CD14-positive monocyte (primary cell): ENCODE data around the gene ELOVL3. TPM values are rescaled to one million over a fixed set of nuclear protein-coding genes. Genes with fewer than 3 reads are reported as not detected.

Source experiments
- DNase-seq, 3 donors: peaks; one replicate each; pipeline ENCODE4 v3.0.0-alpha.2; 2011 to 2022
- H2AFZ ChIP-seq: 2 replicates; pipeline ENCODE4 v1.6.0; 2012; ENCODE audit warnings: mild to moderate bottlenecking, low read depth, low read length, inconsistent platforms; ENCODE audit not compliant: insufficient read depth, poor library complexity, severe bottlenecking
- H3K27ac ChIP-seq, 2 donors: 1 replicate in 1 of 2; 2 replicates in 1 of 2; pipeline ENCODE4 v1.5.1; 2012 to 2013; ENCODE audit warnings: low read length in 2 of 2, control low read depth in 1 of 2, inconsistent platforms in 1 of 2, low read depth in 1 of 2, mild to moderate bottlenecking in 1 of 2
- H3K27me3 ChIP-seq, 2 donors: one replicate each; pipeline versions ENCODE4 v1.6.0 to v1.6.1; 2011 to 2013; ENCODE audit warnings: low read length in 2 of 2; ENCODE audit not compliant: control insufficient read depth in 2 of 2, insufficient read depth in 2 of 2
- H3K36me3 ChIP-seq, 2 donors: replicated peaks in 1 of 2; 1 replicate in 1 of 2; 2 replicates in 1 of 2; pipeline versions ENCODE4 v1.5.1 to v1.6.1; 2012 to 2013; ENCODE audit warnings: low read length in 2 of 2, control low read depth in 1 of 2, inconsistent platforms in 1 of 2, mild to moderate bottlenecking in 1 of 2; ENCODE audit not compliant: insufficient read depth in 2 of 2, control insufficient read depth in 1 of 2
- H3K4me1 ChIP-seq, 2 donors: 1 replicate in 1 of 2; 2 replicates in 1 of 2; pipeline versions ENCODE4 v1.5.1 to v1.6.1; 2012 to 2013; ENCODE audit warnings: low read length in 2 of 2, control low read depth in 1 of 2, inconsistent platforms in 1 of 2, mild to moderate bottlenecking in 1 of 2, moderate library complexity in 1 of 2; ENCODE audit not compliant: insufficient read depth in 2 of 2, control insufficient read depth in 1 of 2
- H3K4me2 ChIP-seq: replicated peaks from 2 replicates; pipeline ENCODE3; 2012; ENCODE audit warnings: low read length, moderate library complexity, mild to moderate bottlenecking; ENCODE audit not compliant: poor library complexity, severe bottlenecking; ENCODE audit errors: extremely low read depth
- H3K4me3 ChIP-seq, 3 experiments: fragments of 200-600 bp in 1 of 3; sonication (generic) in 1 of 3; replicated peaks in 1 of 3; 1 replicate in 2 of 3; 2 replicates in 1 of 3; pipeline ENCODE4 v1.5.1; 2011 to 2013; ENCODE audit warnings: low read length in 3 of 3, mild to moderate bottlenecking in 3 of 3, control low read depth in 2 of 3, low read depth in 2 of 3, inconsistent platforms in 1 of 3, moderate library complexity in 1 of 3
- H3K79me2 ChIP-seq: 2 replicates; pipeline ENCODE4 v1.6.0; 2012; ENCODE audit warnings: mild to moderate bottlenecking, control low read depth, inconsistent platforms, low read length, moderate library complexity; ENCODE audit not compliant: insufficient read depth
- H3K9ac ChIP-seq: 2 replicates; pipeline ENCODE4 v1.6.0; 2017; ENCODE audit warnings: low read length, mild to moderate bottlenecking; ENCODE audit not compliant: insufficient read depth, poor library complexity, severe bottlenecking
- H3K9me3 ChIP-seq, 2 donors: replicated peaks in 1 of 2; 1 replicate in 1 of 2; 2 replicates in 1 of 2; pipeline versions ENCODE4 v1.5.1 to v1.6.1; 2012 to 2013; ENCODE audit warnings: low read length in 2 of 2, control low read depth in 1 of 2; ENCODE audit not compliant: control insufficient read depth in 1 of 2, insufficient read depth in 1 of 2
- H4K20me1 ChIP-seq: 2 replicates; pipeline ENCODE4 v1.6.0; 2012; ENCODE audit warnings: mild to moderate bottlenecking, low read length, control low read depth, moderate library complexity; ENCODE audit not compliant: insufficient read depth
- H3K27ac Mint-ChIP-seq, 7 donors: one replicate each; pipeline ENCODE4 v1.8.0; 2020; ENCODE audit warnings: mild to moderate bottlenecking in 7 of 7, mixed read lengths in 7 of 7, moderate library complexity in 6 of 7, inconsistent platforms in 2 of 7
- H3K27me3 Mint-ChIP-seq, 3 donors: one replicate each; pipeline ENCODE4 v1.8.0; 2021 to 2022; ENCODE audit warnings: low read depth in 3 of 3, mild to moderate bottlenecking in 3 of 3, mixed read lengths in 3 of 3, moderate library complexity in 3 of 3, inconsistent platforms in 1 of 3
- H3K36me3 Mint-ChIP-seq, 2 donors: one replicate each; pipeline ENCODE4 v1.8.0; 2020; ENCODE audit warnings: mixed read lengths in 2 of 2, inconsistent platforms in 1 of 2, mild to moderate bottlenecking in 1 of 2
- H3K4me1 Mint-ChIP-seq: one replicate; pipeline ENCODE4 v1.8.0; 2020; ENCODE audit warnings: mild to moderate bottlenecking, mixed read lengths
- H3K4me3 Mint-ChIP-seq, 2 donors: one replicate each; pipeline ENCODE4 v1.8.0; 2020; ENCODE audit warnings: mild to moderate bottlenecking in 2 of 2, mixed read lengths in 2 of 2, moderate library complexity in 1 of 2
- H3K9me3 Mint-ChIP-seq, 7 donors: one replicate each; pipeline ENCODE4 v1.8.0; 2020 to 2022; ENCODE audit warnings: mixed read lengths in 7 of 7, mild to moderate bottlenecking in 6 of 7, moderate library complexity in 6 of 7, inconsistent platforms in 2 of 7
- CTCF ChIP-seq: fragments of 200-600 bp; IDR thresholded peaks from one replicate; pipeline ENCODE4 v1.8.0; 2022; ENCODE audit warnings: antibody characterized with exemption, mild to moderate bottlenecking
- WGBS: methylation state at CpG from one replicate; pipeline ENCODE4 v1.1.5; 2013; ENCODE audit warnings: missing lambda C conversion rate; ENCODE audit not compliant: insufficient coverage; 5-methylcytosine and 5-hydroxymethylcytosine counted together
- intact Hi-C, 2 donors: fragments of 100-400 bp; cut with micrococcal nuclease; formaldehyde crosslinking; loops; one replicate each; pipeline versions ENCODE4 v1.15.0 to v1.15.1; 2023
- polyA plus RNA-seq, 3 donors: library from polyadenylated mRNA; depleted of rRNA in 1 of 3; unstranded in 2 of 3; stranded (reverse) in 1 of 3; fragments of 300-500 nt in 2 of 3; fragments of >200 nt in 1 of 3; fragmentation: Illumina TruSeq in 2 of 3; gene quantifications; 1 replicate in 2 of 3; 2 replicates in 1 of 3; pipeline ENCODE4 v1.2.3, GENCODE V29; 2012 to 2021

ELOVL3 gene
- polyA plus RNA-seq, 3 donors, result 1.5 to 3.2 (median 2.2) TPM

- no peak overlapping the region for H3K9ac ChIP-seq
- no peaks in the 10 kb centered on the region for H3K36me3 ChIP-seq
- H3K79me2 ChIP-seq, result peaks cover 30% of the 10 kb centered on the region
- Mint-ChIP-seq H3K4me1 (peaks cover 48% of the 10 kb centered on the region), H3K27me3 (peaks cover 40 to 45% (median 45%) of the 10 kb centered on the region in 3 donors), H3K36me3 (peaks cover 4 to 7% of the 10 kb centered on the region in 2 donors), H3K27ac (no peak overlapping the region), H3K4me3 (no peak overlapping the region), H3K9me3 (peaks cover 0 to 16% (median 12%) of the 10 kb centered on the region in 7 donors)
- H3K4me2 ChIP-seq, result no peak overlapping the region
- peaks cover 44 to 53% of the 10 kb centered on the region in 2 donors for H3K4me1 ChIP-seq
- H2AFZ ChIP-seq, result no peak overlapping the region
- peaks cover 0 to 18% of the 10 kb centered on the region in 2 donors for H3K9me3 ChIP-seq
- WGBS, result 100% methylated on average over 1 of the region's 2 CpGs
- H3K27me3 ChIP-seq, result peaks cover 27 to 42% of the 10 kb centered on the region in 2 donors
- no peak overlapping the region for H3K27ac ChIP-seq
- no peak overlapping the region for H3K4me3 ChIP-seq
- no peak for TF ChIP-seq CTCF
- peaks cover 28% of the 10 kb centered on the region for H4K20me1 ChIP-seq
- DNase-seq, result no peak
- intact Hi-C loops, result no loop called here
These were observed 17.2 kb downstream of the ELOVL3 start for GRCh38 chr10:102243309-102243708.

- intact Hi-C loops, result loop anchor here in 1 of 2 donors (2.0 kb wide), 1 partner anchor 19 kb away; the partner anchor contains the start of gene ELOVL3
- H3K27ac ChIP-seq, result peak within 1 kb of the TSS; percentile 79 to 88
- H3K36me3 ChIP-seq, result peaks cover 3 to 18% of the 10 kb centered on the region in 2 donors
- Mint-ChIP-seq H3K4me1 (peaks cover 46% of the 10 kb centered on the region), H3K27ac (peak within 1 kb of the TSS; percentile 96 to 99 (median 98)), H3K36me3 (peaks cover 11% of the 10 kb centered on the region in 2 donors), H3K4me3 (peak within 1 kb of the TSS; percentile 97 to 99), H3K27me3 (peaks cover 22 to 27% (median 25%) of the 10 kb centered on the region in 3 donors), H3K9me3 (peaks cover 0 to 15% (median 9%) of the 10 kb centered on the region in 7 donors)
- peaks cover 44 to 52% of the 10 kb centered on the region in 2 donors for H3K4me1 ChIP-seq
- H3K4me2 ChIP-seq, result peak within 1 kb of the TSS; percentile 89
- H3K9me3 ChIP-seq, result peaks cover 0 to 8% of the 10 kb centered on the region in 2 donors
- peak within 1 kb of the TSS; percentile 77 to 90 (median 81) for H3K4me3 ChIP-seq
- H2AFZ ChIP-seq, result peak within 1 kb of the TSS; percentile 85
- H3K79me2 ChIP-seq, result peaks cover 50% of the 10 kb centered on the region
- no peak for TF ChIP-seq CTCF
- peaks cover 8 to 22% of the 10 kb centered on the region in 2 donors for H3K27me3 ChIP-seq
- DNase-seq, result peak; percentile 98 to 99 (median 98)
- peak within 1 kb of the TSS; percentile 79 for H3K9ac ChIP-seq
- WGBS, result under 1% methylated on average over 43 of the region's 47 CpGs
- H4K20me1 ChIP-seq, result peaks cover 47% of the 10 kb centered on the region
These were observed 19.2 kb downstream of the ELOVL3 start, which contains the start of gene GBF1 for GRCh38 chr10:102245082-102245931. Gene GBF1 (plus strand): TSS chr10:102245532. CDS start chr10:102258939, 13,407 bp downstream.
